Gastroesophageal sphincter (tissue), 3 donors: ENCODE measurements around the gene ANKRD1.

ENCODE experiments used
- CTCF ChIP-seq, 4 experiments: fragments of 200-600 bp in 2 of 4; fragments of 450-650 bp in 2 of 4; sonication (generic) in 1 of 4; IDR thresholded peaks; one replicate each; pipeline ENCODE4 v1.5.1; 2017 to 2019; ENCODE audit warnings: antibody characterized with exemption in 4 of 4, mild to moderate bottlenecking in 2 of 4, moderate library complexity in 2 of 4
- POLR2A ChIP-seq, 2 donors: fragments of 450-650 bp; IDR thresholded peaks; one replicate each; pipeline ENCODE4 v1.6.1; 2017; ENCODE audit warnings: antibody characterized with exemption in 2 of 2, mild to moderate bottlenecking in 2 of 2, moderate library complexity in 1 of 2
- POLR2AphosphoS5 ChIP-seq: sonication (generic); formaldehyde crosslinking; IDR thresholded peaks from one replicate; pipeline ENCODE4 v1.6.1; 2017; ENCODE audit warnings: antibody characterized with exemption

- TF ChIP-seq CTCF (IDR thresholded peaks at IDR 0.05), result no peak
- no peak for TF ChIP-seq POLR2AphosphoS5
- TF ChIP-seq POLR2A (IDR thresholded peaks at IDR 0.05), result no peak
Measured at GRCh38 chr10:90929179-90929578, 8.3 kb upstream of the ANKRD1 start.
